ENCODE measurements around the gene RIPK4.

- no peak for TF ChIP-seq CTCF (IDR thresholded peaks at IDR 0.05)
- no peak for TF ChIP-seq EZH2 (IDR thresholded peaks at IDR 0.05; ENCODE audit: borderline replicate concordance, insufficient read depth, low read depth, low read length, poor library complexity, severe bottlenecking)
Measured at GRCh38 chr21:41749286-41749685, 17.6 kb downstream of the RIPK4 start.

Measured in B cell (primary cell).